ENCODE data around the gene AP2B1.

DNA sequence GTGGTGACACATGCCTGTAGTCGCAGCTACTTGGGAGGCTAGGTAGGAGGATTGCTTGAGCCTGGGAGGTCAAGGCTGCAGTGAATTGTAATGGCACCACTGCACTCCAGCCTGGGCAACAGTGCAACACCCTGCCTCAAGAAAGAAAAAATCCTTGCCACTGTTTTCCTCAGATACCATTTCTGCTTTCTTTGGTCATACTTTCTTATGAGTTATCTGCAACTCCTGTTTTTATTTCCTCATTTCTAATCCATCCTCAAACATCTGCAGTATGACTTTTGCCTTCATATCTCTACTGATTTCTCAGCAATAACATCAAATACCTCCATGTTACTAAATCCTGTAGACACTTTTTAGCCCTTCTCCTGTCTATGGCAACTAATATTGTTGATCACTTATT lies 3.1 kb upstream of the AP2B1 start:
- TF ChIP-seq, protein P1, sequence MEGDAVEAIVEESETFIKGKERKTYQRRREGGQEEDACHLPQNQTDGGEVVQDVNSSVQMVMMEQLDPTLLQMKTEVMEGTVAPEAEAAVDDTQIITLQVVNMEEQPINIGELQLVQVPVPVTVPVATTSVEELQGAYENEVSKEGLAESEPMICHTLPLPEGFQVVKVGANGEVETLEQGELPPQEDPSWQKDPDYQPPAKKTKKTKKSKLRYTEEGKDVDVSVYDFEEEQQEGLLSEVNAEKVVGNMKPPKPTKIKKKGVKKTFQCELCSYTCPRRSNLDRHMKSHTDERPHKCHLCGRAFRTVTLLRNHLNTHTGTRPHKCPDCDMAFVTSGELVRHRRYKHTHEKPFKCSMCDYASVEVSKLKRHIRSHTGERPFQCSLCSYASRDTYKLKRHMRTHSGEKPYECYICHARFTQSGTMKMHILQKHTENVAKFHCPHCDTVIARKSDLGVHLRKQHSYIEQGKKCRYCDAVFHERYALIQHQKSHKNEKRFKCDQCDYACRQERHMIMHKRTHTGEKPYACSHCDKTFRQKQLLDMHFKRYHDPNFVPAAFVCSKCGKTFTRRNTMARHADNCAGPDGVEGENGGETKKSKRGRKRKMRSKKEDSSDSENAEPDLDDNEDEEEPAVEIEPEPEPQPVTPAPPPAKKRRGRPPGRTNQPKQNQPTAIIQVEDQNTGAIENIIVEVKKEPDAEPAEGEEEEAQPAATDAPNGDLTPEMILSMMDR (optimal IDR thresholded peaks at IDR 0.05 in 1 of 3, IDR thresholded peaks at IDR 0.05 in 1 of 3, conservative IDR thresholded peaks at IDR 0.05 in 1 of 3; ENCODE audit: extremely low read depth in 1 of 3, insufficient read depth in 2 of 3, low read length in 3 of 3) = no peak
- no peak for TF ChIP-seq EZH2 (IDR thresholded peaks at IDR 0.05; ENCODE audit: low read length)
